ENCODE data around the gene NTM. TPM values are rescaled to one million over a fixed set of nuclear protein-coding genes. Genes with fewer than 3 reads are reported as not detected.
"Not testable (repeated sequence)": the region's sequence is repeated elsewhere in the genome, so short reads cannot be mapped to it uniquely, and the experiment has no call there.

Gene NTM
- polyA plus RNA-seq, 4 donors = 42.8 to 51.8 (median 45.7) TPM

DNA sequence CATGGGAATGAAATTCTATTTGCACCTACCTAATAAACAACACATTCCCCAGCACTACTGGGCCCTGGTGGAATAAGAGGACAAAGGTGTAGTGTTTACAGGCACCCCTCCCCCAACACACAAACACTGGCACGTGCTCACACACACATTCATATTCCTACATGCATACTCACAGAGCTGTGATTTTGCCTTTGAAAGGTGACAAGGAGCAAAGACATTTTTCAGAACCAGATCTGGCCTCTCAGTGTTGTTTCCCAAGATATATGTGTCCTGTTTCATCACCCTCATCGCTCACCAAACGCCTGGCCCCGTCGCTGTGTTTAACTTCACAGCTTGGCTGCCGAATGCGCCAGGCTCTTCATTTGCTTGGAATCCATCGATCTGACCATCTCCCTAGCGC, 292.6 kb downstream of the NTM start:
- DNase-seq (ENCODE audit: low read depth in 4 of 4, low spot score in 2 of 4) = no peak

DNA sequence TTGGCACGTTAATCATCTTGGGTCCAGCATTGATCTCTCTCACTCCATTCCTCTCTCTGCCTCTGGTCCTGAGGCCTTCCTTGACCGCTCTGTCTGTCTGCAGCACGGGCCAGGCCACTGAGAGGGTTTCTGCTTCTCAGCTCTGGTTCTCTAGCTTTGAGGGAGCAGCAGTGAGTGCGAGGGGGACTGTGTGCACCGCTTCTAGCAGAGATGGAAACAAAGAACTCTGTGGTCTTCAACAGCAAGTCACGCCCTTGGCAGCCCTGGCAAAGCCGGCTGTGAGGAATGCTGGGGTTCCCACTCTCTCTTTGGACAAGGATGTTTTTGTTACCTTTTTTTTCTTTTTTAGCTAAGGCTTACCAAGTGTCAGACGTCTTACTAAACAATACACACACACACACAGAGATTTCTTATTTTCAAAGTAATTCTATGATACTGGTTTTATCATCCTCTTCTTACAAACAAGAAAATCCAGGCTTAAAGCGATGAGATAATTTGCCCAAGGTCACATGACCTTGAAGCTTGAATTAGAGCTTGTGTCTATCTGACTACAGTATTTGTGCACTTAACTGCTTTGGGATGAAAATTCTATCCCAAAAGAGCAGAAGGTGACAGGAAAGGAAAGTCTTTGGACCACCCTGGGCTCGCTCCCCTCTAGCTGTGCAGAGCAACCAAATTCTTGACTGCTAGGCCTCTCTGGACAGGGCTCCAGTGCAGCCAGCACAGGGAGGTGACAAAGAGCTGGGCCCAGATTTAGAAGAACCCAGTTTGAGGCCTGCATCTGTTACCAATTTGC, 293.2 kb downstream of the NTM start:
- DNase-seq (ENCODE audit: low read depth in 4 of 4, low spot score in 2 of 4) = no peak

DNA sequence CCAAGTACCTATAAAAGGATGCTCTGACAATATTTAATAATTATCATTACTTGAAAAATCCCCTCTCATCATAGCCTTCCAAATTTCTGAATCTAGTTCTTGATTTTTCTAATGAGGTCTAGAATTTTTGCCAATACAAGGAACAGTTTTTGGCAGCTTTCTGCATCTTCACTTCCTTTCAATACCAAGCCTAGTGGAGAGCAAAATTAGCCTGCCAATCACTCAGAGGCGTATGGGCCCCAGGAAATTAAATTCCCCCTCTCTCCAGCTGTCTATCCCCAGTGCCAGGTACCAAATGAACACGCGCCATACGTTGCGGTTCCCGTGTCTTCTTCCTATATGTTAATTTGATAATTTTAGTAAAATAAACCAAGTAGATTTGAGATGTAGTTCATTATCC, 293.9 kb downstream of the NTM start:
- DNase-seq (ENCODE audit: low read depth in 4 of 4, low spot score in 2 of 4) = no peak

DNA sequence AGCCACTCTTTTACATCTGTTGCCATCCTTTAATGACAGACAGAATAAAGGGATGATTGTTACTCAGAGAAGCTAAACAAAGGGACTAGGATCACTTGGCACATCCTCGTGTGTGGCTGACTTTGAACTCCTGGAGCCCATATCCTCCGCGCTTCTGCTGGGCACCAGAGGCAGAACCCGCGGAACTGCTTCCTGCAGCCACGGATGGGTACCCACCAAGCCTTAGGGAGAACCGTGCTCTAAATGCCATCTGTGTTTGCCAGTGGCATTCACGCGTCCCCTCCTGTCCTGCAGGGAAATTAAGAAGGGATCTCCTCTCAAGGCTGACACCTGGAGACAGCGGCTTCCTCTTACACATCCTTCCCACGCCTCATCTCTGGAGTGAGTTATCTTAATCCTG, 294.4 kb downstream of the NTM start:
- no peak for DNase-seq (ENCODE audit: low read depth in 4 of 4, low spot score in 2 of 4)

GRCh38 chr11:131665344-131665968, 295.0 kb downstream of the NTM start:
- DNase-seq (ENCODE audit: low read depth in 4 of 4, low spot score in 2 of 4) = no peak

- DNase-seq (ENCODE audit: low read depth in 4 of 4, low spot score in 2 of 4) = no peak
These were observed 295.6 kb downstream of the NTM start for GRCh38 chr11:131666006-131666405.

GRCh38 chr11:131666617-131667016, 296.2 kb downstream of the NTM start:
- no peak for DNase-seq (ENCODE audit: low read depth in 4 of 4, low spot score in 2 of 4)

DNA sequence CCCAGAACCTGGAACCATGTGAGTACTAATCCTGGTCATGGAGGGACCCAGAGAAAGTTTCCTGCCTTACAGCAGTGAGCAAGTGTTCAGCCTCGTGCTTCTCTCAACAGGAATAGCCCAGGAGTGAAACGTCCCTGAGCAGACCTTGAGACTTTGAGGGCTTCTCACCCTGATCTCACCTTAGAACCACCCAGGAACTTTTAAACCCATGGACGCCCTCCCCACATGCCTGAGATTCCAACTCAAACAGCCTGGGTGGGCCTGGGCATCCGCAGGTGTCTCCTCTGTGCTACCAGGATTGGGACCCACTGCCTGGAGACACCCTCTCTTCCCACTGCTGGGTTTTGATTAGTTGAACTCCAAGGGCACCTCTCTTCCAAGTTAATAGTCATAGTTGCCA, 297.2 kb downstream of the NTM start:
- DNase-seq (ENCODE audit: low read depth in 4 of 4, low spot score in 2 of 4) = no peak

DNA sequence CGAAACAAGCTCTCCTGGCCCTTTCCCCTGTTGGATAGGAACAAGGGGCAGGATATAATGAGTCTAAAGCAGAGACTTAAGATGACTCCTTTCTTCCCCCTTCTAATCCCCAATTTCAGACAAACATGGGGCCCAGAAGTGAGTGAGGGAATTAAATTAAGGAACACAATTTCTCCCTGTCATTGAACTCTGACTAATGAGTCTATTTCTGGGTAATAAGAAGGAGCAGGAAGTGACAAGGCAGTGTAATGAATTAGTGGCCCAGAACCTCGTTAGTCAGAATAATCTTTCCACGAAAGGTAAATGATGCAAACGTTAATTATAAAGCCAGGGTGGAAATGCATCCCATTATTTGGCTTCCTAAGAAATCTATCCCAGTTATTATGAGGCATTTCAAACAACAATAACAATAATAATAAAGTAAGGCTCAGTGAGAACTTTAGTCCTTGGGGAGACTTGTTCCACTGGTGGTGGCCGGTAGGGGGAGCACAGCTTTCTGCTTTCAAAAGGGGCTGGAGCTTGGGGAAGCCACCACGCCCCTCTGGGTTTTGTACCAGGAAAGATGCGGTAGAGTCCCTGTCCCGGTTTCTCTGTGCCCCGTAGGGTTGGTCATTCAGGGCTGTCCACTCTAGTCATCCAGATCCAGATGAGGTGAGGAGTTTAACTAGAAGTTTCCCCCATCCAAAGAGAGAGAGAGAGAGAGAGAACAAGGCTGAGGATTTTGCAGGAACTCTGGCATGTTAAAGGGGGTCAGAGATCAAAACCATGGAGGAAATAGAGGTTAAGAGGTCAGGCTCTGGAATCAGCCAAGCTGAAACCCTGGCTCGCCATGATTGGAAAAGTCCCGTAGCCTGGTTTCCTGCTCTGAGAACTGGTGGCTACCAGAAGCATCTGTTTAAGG, 298.3 kb downstream of the NTM start:
- DNase-seq (ENCODE audit: low read depth in 4 of 4, low spot score in 2 of 4) = no peak

DNA sequence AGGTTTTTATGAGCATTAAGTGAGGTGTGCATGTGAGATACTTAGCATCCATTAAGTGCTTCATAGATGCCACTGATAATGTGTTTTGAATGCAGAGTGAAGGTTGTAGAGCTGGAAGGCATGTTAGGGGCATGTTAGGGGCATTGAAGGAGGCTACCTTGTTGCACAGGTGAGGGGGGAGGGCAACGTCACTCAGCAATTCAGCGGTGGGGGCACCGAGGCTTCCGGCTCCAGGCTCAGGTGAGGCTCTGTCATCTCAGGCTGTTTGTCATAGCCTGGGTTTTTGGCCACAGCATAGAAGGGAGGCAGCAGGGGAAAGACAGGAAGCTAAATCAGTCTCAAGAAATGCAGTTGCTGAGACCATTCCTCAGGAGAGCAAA, 299.0 kb downstream of the NTM start:
- no peak for DNase-seq (ENCODE audit: low read depth in 4 of 4, low spot score in 2 of 4)

GRCh38 chr11:131670876-131671275, 300.5 kb downstream of the NTM start:
- DNase-seq (ENCODE audit: low read depth in 4 of 4, low spot score in 2 of 4) = no peak

DNA sequence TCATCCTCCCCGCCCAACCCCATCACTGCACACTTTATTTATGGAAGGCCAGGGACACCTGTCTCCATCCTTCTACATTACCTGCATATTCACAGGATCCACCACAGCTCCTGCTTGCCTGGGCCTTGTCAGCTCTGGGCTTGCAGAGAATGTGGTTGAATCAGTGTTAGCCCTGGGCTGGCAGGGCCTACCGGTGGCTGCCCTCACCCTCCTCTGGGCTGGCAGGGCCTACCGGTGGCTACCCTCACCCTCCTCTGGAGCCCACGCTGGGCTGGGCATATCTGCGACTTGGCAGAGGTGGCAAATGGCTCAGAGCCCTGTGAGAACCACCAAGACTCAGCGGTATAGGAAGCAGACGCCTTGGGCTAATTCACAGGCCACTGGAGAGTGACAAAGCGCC, 300.9 kb downstream of the NTM start:
- DNase-seq (ENCODE audit: low read depth in 4 of 4, low spot score in 2 of 4) = no peak

GRCh38 chr11:131671734-131672133, 301.3 kb downstream of the NTM start:
- DNase-seq (ENCODE audit: low read depth in 4 of 4, low spot score in 2 of 4) = no peak

DNA sequence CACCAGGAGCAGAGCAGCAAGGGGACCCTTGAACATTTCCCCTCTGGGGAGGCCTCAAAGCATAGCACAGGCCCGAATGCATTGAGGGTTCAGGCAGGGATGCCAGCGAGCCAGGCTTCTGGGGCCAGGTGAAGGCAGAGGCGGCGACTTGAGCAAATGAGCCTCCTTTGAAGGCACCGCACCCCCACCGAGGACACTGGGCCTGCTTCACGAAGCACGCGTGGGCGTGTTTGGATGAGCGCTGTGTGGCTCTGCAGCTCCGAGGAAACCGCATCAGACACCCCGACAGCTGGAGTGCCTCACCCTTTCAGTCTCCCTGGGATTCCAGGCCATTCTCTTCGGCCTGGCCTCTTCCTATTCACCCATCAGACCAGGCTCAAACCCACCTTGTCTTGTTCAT, 301.8 kb downstream of the NTM start:
- no peak for DNase-seq (ENCODE audit: low read depth in 4 of 4, low spot score in 2 of 4)

DNA sequence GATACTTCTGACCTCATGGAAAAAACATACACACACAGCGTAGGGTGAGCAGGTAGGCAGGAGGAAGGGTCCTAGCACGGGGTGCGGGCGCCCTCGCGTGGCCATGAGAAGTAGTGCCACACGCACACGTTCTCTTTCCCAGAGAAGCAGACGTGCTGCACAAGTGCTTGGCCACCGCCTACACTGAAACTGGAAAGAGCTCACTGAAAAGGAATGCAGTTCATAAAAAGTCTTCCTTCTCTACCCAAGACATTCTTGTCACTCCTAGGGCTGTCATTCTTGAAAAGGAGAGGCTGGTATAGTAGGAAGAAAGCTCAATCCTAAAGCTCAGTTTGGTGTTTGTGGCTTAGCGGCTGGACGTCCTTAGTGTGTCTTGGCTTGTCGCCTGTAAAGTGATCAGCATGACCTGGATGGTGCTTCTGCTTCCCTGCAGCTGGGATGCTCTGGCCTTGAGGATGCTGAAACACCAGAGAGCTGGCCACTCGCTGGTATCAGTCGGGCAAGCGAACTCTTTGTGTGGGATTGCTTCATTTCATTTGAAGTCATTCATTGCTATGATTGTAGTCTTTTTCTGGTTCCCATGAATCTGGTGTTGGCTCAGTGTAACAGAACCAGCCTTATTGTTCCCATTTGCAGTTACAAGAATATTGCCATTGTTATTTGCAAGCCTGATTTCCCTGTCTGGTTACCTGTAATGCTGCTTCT, 303.8 kb downstream of the NTM start:
- no peak for DNase-seq (ENCODE audit: low read depth in 4 of 4, low spot score in 2 of 4)

DNA sequence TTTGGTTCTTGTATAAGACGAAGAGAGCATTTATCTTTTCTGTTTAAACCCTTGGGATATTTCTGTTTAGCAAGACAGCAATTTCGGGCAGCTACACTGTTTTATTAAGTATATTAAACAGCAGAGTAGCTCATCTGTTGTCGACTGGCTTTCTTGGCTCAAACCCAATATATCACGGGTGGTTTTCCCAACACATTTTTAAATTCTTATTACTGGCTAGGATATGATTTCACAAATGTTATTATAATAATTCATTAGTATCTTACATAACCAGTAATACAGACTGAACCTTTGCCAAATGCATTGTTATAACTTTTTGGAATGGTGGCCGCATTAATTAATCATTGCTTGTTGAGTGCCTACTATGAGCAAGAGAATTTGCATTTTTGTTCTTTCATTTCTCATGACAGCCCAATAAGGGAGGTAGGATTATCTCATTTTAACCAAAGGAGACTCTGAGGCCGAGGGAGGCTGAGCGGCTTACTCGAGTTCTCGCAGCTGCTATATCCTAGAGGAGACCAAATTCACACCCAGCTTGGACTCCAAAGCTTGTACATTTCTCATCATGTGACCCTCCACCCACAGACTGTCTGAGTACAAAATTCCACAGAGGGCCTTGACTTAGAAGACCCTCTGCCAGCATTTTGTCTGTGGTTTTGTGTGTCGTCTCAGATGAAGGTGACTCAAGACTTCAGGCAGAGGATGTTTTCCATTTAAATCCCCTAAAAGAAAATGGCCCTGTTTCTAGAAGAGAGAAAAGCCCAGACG, 304.9 kb downstream of the NTM start:
- DNase-seq (ENCODE audit: low read depth in 4 of 4, low spot score in 2 of 4) = no peak

GRCh38 chr11:131677828-131678470, 307.5 kb downstream of the NTM start:
- no peak for DNase-seq (ENCODE audit: low read depth in 4 of 4, low spot score in 2 of 4)

- DNase-seq (ENCODE audit: low read depth in 4 of 4, low spot score in 2 of 4) = no peak
These were observed 308.4 kb downstream of the NTM start for GRCh38 chr11:131678658-131679340.

DNA sequence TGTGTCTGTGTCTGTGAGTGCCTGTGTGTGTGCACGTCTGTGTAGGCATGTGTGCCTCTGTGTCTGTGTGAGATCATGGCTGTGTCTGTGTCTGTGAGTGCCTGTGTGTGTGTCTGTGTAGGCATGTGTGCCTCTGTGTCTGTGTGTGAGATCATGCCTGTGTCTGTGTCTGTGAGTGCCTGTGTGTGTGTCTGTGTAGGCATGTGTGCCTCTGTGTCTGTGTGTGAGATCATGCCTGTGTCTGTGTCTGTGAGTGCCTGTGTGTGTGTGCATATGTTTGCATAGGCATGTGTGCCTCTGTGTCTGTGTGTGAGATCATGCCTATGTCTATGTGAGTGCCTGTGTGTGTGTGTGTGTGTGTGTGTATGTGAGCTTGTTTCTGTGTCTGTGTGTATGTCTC, 310.0 kb downstream of the NTM start:
- not testable (repeated sequence) for DNase-seq (ENCODE audit: low read depth in 4 of 4, low spot score in 2 of 4)

Measured in left renal cortex interstitium (tissue), 4 donors.